Karpas-422 (cell line): ENCODE measurements around the gene ESCO1. TPM values are rescaled to one million over a fixed set of nuclear protein-coding genes. Genes with fewer than 3 reads are reported as not detected.

Source experiments
- DNase-seq: peaks from one replicate; pipeline ENCODE4 v3.0.0-alpha.2; 2015
- H2AFZ ChIP-seq: fragments of 200-600 bp; sonication (generic); 2 replicates; pipeline ENCODE4 v1.6.1; 2014; ENCODE audit warnings: antibody characterized with exemption, low read length, mixed read lengths
- H3K27ac ChIP-seq: fragments of 200-600 bp; sonication (generic); 2 replicates; pipeline ENCODE4 v1.5.1; 2014; ENCODE audit warnings: mild to moderate bottlenecking, low read length, moderate library complexity
- H3K27me3 ChIP-seq: fragments of 200-600 bp; sonication (generic); 2 replicates; pipeline ENCODE4 v1.6.1; 2014; ENCODE audit warnings: low read length, mixed read lengths
- H3K36me3 ChIP-seq: fragments of 200-600 bp; sonication (generic); 2 replicates; pipeline ENCODE4 v1.6.1; 2014; ENCODE audit warnings: low read length, mixed read lengths; ENCODE audit not compliant: insufficient read depth
- H3K4me1 ChIP-seq: fragments of 200-600 bp; sonication (generic); 2 replicates; pipeline ENCODE4 v1.6.1; 2014; ENCODE audit warnings: mild to moderate bottlenecking, low read length, mixed read lengths
- H3K4me2 ChIP-seq: fragments of 200-600 bp; sonication (generic); 2 replicates; pipeline ENCODE4 v1.6.1; 2014; ENCODE audit warnings: low read length, low read depth, mild to moderate bottlenecking; ENCODE audit not compliant: poor library complexity, severe bottlenecking
- H3K4me3 ChIP-seq: fragments of 200-600 bp; sonication (generic); 2 replicates; pipeline ENCODE4 v1.5.1; 2014; ENCODE audit warnings: mild to moderate bottlenecking, antibody characterized with exemption, low read length, mixed read lengths
- H3K79me2 ChIP-seq: fragments of 200-600 bp; sonication (generic); 2 replicates; pipeline ENCODE4 v1.6.1; 2014; ENCODE audit warnings: mild to moderate bottlenecking, low read length, mixed read lengths
- H3K9ac ChIP-seq: fragments of 200-600 bp; sonication (generic); 2 replicates; pipeline ENCODE4 v1.6.0; 2014; ENCODE audit warnings: low read length
- H3K9me2 ChIP-seq: fragments of 200-600 bp; sonication (generic), shearing (Covaris generic); replicated peaks from 2 replicates; pipeline ENCODE4 v1.6.0; 2014; ENCODE audit warnings: mild to moderate bottlenecking, low read length, moderate library complexity; ENCODE audit not compliant: insufficient read depth
- H3K9me3 ChIP-seq: fragments of 300-700, 200-600 bp; sonication (generic); 2 replicates; pipeline ENCODE4 v1.6.1; 2014; ENCODE audit warnings: low read length, mixed read lengths
- H4K20me1 ChIP-seq: fragments of 200-600 bp; sonication (generic); 2 replicates; pipeline ENCODE4 v1.6.1; 2014; ENCODE audit warnings: mild to moderate bottlenecking, antibody characterized with exemption, low read length, low read depth; ENCODE audit not compliant: insufficient read depth
- total RNA-seq: library from RNA; depleted of rRNA; stranded (reverse); fragments of >200 nt; shearing (Covaris generic); gene quantifications from 2 replicates; pipeline ENCODE4 v1.2.3, GENCODE V29; 2014; ENCODE audit warnings: low replicate concordance

Gene ESCO1
- total RNA-seq, 1 experiment from 2014 or later: 35.5 TPM

DNA sequence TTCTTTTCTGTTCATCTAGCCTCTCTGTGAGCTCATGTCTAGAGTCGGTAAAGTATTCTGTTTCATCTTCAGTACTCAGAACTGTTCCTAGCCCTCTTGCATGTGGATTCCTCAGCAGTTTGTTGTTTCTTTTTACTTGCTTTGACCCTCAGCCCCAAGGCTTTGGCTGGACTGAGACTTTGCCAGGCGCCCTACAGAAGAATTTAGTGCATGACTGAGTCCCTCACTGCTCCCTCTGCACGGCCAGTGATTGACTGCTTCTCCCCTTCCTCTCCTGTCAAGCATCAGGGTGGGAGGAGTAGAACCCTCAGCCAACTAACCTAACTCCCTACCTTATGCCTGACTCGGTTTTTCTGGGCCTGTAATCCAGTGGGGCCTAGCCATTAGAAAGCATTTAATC, 109.8 kb downstream of the ESCO1 start:
- Histone ChIP-seq H3K27ac (peak overlapping the region; percentile 90), H3K9me2 (no peaks in the 10 kb centered on the region), H4K20me1 (no peaks in the 10 kb centered on the region), H3K4me3 (peak overlapping the region; percentile 49), H3K79me2 (no peaks in the 10 kb centered on the region), H3K4me1 (peaks cover 47% of the 10 kb centered on the region), H3K27me3 (no peaks in the 10 kb centered on the region), H3K9me3 (no peaks in the 10 kb centered on the region), H3K9ac (peak overlapping the region; percentile 58), H3K36me3 (no peaks in the 10 kb centered on the region), H2AFZ (peak overlapping the region; percentile 71), H3K4me2 (peak overlapping the region; percentile 60)
- no peak for DNase-seq

DNA sequence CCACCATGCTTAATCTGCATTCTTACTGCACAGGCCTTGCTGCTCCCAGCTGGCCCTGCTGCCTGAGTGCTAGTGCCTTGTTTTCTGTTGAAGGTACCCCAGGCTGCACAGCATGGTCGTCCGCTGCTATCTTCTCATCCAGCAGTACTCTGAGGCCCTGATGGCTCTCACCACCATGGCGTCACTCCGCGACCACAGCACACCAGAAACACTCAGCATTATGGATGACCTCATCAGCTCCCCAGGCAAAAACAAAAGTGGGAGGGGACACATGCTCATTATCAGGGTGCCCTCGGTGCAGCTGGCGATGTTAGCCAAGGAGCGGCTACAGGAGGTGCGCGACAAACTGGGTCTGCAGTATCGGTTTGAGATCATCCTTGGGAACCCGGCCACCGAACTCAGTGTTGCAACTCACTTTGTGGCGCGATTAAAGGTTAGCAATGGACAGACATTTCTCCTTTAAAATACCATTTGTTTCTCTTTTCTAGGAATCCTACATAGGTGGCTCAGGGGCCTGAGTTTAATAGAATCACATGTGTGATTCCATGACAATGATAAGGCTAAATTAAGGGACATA, 110.5 kb downstream of the ESCO1 start:
- peak overlapping the region; percentile 90 for H3K27ac ChIP-seq
- H3K9me3 ChIP-seq: no peaks in the 10 kb centered on the region
- H3K79me2 ChIP-seq: no peaks in the 10 kb centered on the region
- peak overlapping the region; percentile 58; the same call in 1 of the 2 replicates for H3K9ac ChIP-seq
- no peaks in the 10 kb centered on the region for H3K9me2 ChIP-seq
- H3K27me3 ChIP-seq: no peaks in the 10 kb centered on the region
- H4K20me1 ChIP-seq: no peaks in the 10 kb centered on the region
- no peak overlapping the region for H2AFZ ChIP-seq
- H3K4me2 ChIP-seq: peak overlapping the region; percentile 60
- H3K4me3 ChIP-seq: no peak overlapping the region
- DNase-seq: no peak
- peaks cover 54% of the 10 kb centered on the region for H3K4me1 ChIP-seq
- H3K36me3 ChIP-seq: no peaks in the 10 kb centered on the region

DNA sequence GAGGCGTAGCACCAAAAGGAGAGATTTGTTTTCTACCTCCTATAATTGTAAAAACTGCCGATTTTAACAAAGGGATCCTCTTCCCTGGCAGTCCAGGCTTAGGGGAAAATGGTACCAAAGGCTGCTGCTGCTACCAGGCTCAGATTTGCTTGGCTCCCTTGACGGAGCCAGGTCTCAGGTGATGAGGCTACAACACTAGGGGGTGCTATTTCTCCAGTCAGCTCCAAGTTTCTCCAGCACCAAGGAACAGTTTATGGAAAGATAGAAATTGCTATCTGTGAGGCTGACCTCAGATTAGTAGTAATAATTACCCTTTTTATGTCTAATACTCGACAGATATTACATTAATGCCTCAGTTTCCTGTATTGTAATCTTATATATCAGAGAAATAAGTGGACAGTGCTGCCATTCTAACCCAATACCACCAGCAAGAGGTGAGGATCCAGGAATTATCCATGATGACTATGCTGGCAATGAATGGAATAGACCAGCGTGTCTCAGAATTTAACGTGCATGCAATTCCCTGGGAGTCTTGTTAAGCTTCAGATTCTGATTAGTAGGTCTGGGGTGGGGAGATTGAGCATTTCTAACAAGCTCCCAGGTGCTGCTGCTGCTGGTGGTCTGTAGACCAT, 111.3 kb downstream of the ESCO1 start:
- DNase-seq: peak; percentile 90
- Histone ChIP-seq H3K9me2 (no peaks in the 10 kb centered on the region), H3K27ac (0 out of 2 replicates have a peak overlapping the region, but pooled peaks have one; percentile 90), H3K79me2 (no peaks in the 10 kb centered on the region), H3K4me2 (no peak overlapping the region), H4K20me1 (no peaks in the 10 kb centered on the region), H3K4me1 (peaks cover 56% of the 10 kb centered on the region), H3K36me3 (no peaks in the 10 kb centered on the region), H3K27me3 (no peaks in the 10 kb centered on the region), H3K4me3 (no peak overlapping the region), H3K9me3 (no peaks in the 10 kb centered on the region), H2AFZ (no peak overlapping the region), H3K9ac (no peak overlapping the region)

DNA sequence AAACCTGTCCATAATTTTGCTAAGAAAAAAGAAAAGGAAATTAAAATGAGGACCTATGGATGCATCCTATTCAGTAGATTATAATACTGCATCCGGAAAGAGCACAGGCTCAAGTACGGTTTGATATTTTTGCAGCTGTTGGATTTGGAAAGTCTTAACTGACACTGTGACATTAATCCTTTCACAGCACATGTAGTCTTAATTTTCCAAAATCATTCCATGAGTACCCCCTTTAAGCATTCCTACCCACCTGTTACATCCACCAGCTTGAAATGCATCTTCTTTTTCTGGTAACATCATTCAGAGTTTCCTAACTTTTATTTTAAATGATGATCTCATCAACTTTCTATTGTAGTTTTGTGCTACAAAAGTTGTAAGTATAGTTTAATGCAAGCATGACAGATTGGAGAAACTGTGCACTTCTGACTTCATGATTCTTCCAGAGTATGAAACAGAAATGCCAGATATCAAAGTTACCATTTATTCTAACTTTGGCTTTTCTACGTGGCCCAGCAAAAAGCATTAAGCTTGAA, 113.5 kb downstream of the ESCO1 start:
- Histone ChIP-seq H3K9me2 (no peaks in the 10 kb centered on the region), H3K36me3 (no peaks in the 10 kb centered on the region), H3K4me1 (peaks cover 46% of the 10 kb centered on the region), H3K79me2 (no peaks in the 10 kb centered on the region), H4K20me1 (no peaks in the 10 kb centered on the region), H3K9ac (no peak overlapping the region), H3K27me3 (no peaks in the 10 kb centered on the region), H2AFZ (no peak overlapping the region), H3K4me3 (no peak overlapping the region), H3K9me3 (no peaks in the 10 kb centered on the region), H3K4me2 (no peak overlapping the region), H3K27ac (no peak overlapping the region)
- DNase-seq: no peak

DNA sequence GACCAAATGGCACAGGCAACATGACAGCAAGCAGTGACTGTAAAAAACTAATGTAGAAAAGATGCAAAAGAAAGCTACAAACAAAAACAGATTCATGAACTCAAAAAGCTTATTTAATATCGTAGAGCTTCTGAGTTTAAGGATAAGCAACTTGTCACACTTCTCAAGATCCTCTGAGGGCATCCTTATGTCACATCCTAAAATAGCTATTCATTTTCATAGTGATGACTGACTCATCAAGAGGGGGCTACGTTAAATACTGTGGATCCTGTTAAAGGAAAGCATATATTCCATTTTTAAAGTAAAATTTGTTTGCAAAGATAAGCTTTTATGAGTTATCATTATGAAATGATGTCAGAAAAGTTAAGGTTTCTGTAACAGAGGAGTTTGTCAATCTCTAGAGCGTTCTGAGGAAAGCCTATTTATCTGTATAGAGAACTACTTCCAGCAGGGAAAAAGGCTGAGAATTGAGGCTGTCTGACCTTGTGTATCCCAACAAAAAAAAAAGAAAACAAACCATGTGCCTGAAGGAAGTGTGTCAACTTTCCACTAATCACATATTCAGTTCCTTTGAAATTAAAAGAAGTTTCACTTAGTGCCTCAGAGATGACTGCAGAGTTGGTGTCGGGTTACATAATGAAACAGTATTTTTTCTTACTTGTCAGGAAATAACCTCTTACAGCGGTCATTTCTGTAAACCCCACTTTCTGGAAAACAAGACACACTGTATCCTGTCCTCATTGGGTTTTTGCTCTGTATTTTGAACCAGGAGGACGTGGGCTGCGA, 115.5 kb downstream of the ESCO1 start:
- Histone ChIP-seq H3K9me2 (no peaks in the 10 kb centered on the region), H4K20me1 (no peaks in the 10 kb centered on the region), H3K27ac (no peak overlapping the region), H3K4me2 (peak overlapping the region; percentile 62), H3K9me3 (no peaks in the 10 kb centered on the region), H3K27me3 (no peaks in the 10 kb centered on the region), H3K9ac (peak overlapping the region; percentile 20), H3K36me3 (no peaks in the 10 kb centered on the region), H3K4me1 (peaks cover 27% of the 10 kb centered on the region), H3K79me2 (no peaks in the 10 kb centered on the region), H3K4me3 (peak overlapping the region; percentile 41), H2AFZ (peak overlapping the region; percentile 40; the same call in 1 of the 2 replicates)
- peak; percentile 64 for DNase-seq

DNA sequence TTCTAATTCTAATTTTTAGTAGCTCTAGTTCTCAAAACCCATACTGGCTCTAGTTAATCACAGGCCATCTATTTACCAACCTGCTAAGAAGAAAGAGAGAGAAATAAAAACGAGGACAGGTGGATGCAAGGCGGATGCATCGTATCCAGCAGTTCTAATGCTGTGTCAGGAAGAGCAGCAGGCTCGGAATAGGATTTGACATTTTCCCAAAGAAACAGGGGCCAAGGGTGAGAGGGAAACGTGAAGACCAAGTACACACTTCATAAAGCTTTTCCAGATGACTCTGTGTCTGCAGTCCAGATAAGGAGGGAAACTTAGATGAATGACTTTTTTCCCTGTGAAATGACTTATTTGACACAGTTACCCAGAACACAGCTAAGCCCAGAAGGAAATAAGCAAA, 117.5 kb downstream of the ESCO1 start:
- Histone ChIP-seq H4K20me1 (no peaks in the 10 kb centered on the region), H3K9me2 (no peaks in the 10 kb centered on the region), H3K9ac (no peak overlapping the region), H3K27ac (no peak overlapping the region), H3K9me3 (no peaks in the 10 kb centered on the region), H3K4me3 (no peak overlapping the region), H3K27me3 (no peaks in the 10 kb centered on the region), H3K36me3 (no peaks in the 10 kb centered on the region), H3K4me2 (no peak overlapping the region), H3K79me2 (no peaks in the 10 kb centered on the region), H2AFZ (no peak overlapping the region), H3K4me1 (peaks cover 18% of the 10 kb centered on the region)
- no peak for DNase-seq

DNA sequence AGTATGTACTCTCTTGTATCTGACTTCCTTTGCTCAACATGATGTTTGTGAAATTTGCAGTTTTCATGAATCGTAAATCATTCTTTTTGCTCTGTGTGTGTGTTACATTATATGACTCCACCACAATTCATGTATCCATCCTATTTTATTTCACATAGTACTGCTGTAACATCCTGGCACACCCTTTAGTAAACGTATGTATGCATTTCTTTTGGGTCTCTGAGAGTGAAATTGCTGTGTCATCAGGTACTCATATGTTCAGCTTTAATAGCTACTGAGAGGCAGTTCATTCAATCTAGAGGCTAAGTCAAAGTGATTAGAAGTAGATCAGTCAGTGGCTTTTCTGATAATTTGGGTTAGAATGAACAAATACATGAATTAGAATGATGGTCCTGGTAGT, 118.8 kb downstream of the ESCO1 start:
- Histone ChIP-seq H3K79me2 (no peaks in the 10 kb centered on the region), H3K4me3 (no peak overlapping the region), H3K9me3 (no peaks in the 10 kb centered on the region), H2AFZ (no peak overlapping the region), H3K27me3 (no peaks in the 10 kb centered on the region), H3K4me1 (peaks cover 18% of the 10 kb centered on the region), H3K4me2 (no peak overlapping the region), H3K9me2 (no peaks in the 10 kb centered on the region), H3K36me3 (no peaks in the 10 kb centered on the region), H3K9ac (no peak overlapping the region), H4K20me1 (no peaks in the 10 kb centered on the region), H3K27ac (no peak overlapping the region)
- no peak for DNase-seq

DNA sequence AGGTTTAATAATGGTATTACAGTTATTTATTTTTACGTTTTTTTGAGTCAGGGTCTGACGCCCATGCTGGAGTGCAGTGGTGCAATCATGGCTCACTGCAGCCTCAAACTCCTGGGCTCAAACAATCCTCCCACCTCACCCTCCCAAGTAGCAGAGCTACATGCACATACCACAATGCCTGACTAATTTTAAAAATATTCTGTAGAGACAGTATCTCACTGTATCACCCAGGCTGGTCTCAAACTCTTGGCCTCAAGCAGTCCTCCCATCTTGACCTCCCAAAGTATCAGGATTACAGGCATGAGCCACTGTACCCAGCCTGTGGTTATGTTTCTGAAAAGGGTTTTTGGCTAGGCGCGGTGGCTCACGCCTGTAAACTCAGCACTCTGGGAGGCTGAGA, 120.8 kb downstream of the ESCO1 start:
- peaks cover 6% of the 10 kb centered on the region for H3K4me1 ChIP-seq
- no peaks in the 10 kb centered on the region for H3K9me2 ChIP-seq
- no peaks in the 10 kb centered on the region for H3K36me3 ChIP-seq
- H3K27me3 ChIP-seq: no peaks in the 10 kb centered on the region
- no peaks in the 10 kb centered on the region for H3K79me2 ChIP-seq
- H4K20me1 ChIP-seq: no peaks in the 10 kb centered on the region
- H2AFZ ChIP-seq: no peak overlapping the region
- H3K4me2 ChIP-seq: no peak overlapping the region
- no peaks in the 10 kb centered on the region for H3K9me3 ChIP-seq
- no peak for DNase-seq
- no peak overlapping the region for H3K4me3 ChIP-seq
- H3K9ac ChIP-seq: no peak overlapping the region
- H3K27ac ChIP-seq: no peak overlapping the region
